Nephron progenitor cell (in vitro differentiated cells): Measurements from ENCODE around the gene RBM27.

Source experiments
- DNase-seq: peaks from one replicate; pipeline ENCODE4 v3.0.0; 2021
- H3K27ac Mint-ChIP-seq: 2 replicates; pipeline ENCODE4 v1.8.0; 2021; ENCODE audit warnings: mild to moderate bottlenecking, moderate library complexity, mixed read lengths
- H3K27me3 Mint-ChIP-seq: 2 replicates; pipeline ENCODE4 v1.8.0; 2021; ENCODE audit warnings: mild to moderate bottlenecking, low read depth, mixed read lengths; ENCODE audit not compliant: poor library complexity
- H3K36me3 Mint-ChIP-seq: 2 replicates; pipeline ENCODE4 v1.8.0; 2021; ENCODE audit warnings: low read depth, mixed read lengths
- H3K4me1 Mint-ChIP-seq: 2 replicates; pipeline ENCODE4 v1.8.0; 2021; ENCODE audit warnings: mixed read lengths
- H3K4me3 Mint-ChIP-seq: 2 replicates; pipeline ENCODE4 v1.8.0; 2021; ENCODE audit warnings: mild to moderate bottlenecking, moderate library complexity, mixed read lengths
- H3K9me3 Mint-ChIP-seq: 2 replicates; pipeline ENCODE4 v1.8.0; 2021; ENCODE audit warnings: mild to moderate bottlenecking, moderate library complexity, mixed read lengths
- TF ChIP-seq, protein P1 (sequence below): fragments of 200-600 bp; sonication (generic); IDR thresholded peaks from 2 replicates; pipeline ENCODE4 v1.5.0; 2021; ENCODE audit warnings: antibody characterized with exemption

RBM27 gene

DNA sequence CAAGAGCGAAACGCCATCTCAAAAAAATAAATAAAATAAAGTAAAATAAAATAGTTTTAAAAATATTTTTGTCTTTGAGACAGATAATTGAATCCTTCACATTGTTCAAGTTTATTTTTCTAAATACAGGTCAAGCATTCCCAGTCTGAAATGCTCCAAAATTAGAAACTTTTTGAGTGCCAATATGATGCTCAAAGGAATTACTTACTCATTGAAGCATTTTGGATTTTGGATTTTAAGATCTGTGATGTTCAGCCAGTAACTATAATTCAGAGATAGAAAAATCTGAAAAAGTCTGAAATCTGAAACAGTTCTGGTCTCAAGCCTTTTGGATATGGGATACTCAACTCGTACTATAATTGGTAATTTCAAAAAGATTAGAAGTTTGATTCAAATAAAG, 39.8 kb downstream of the RBM27 start:
- TF ChIP-seq, protein P1, sequence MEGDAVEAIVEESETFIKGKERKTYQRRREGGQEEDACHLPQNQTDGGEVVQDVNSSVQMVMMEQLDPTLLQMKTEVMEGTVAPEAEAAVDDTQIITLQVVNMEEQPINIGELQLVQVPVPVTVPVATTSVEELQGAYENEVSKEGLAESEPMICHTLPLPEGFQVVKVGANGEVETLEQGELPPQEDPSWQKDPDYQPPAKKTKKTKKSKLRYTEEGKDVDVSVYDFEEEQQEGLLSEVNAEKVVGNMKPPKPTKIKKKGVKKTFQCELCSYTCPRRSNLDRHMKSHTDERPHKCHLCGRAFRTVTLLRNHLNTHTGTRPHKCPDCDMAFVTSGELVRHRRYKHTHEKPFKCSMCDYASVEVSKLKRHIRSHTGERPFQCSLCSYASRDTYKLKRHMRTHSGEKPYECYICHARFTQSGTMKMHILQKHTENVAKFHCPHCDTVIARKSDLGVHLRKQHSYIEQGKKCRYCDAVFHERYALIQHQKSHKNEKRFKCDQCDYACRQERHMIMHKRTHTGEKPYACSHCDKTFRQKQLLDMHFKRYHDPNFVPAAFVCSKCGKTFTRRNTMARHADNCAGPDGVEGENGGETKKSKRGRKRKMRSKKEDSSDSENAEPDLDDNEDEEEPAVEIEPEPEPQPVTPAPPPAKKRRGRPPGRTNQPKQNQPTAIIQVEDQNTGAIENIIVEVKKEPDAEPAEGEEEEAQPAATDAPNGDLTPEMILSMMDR = no peak
- Mint-ChIP-seq H3K4me3 (no peak overlapping the region), H3K27ac (no peak overlapping the region), H3K27me3 (no peaks in the 10 kb centered on the region), H3K36me3 (peaks cover 59% of the 10 kb centered on the region), H3K9me3 (no peaks in the 10 kb centered on the region), H3K4me1 (no peaks in the 10 kb centered on the region)
- DNase-seq = no peak

GRCh38 chr5:146248561-146248960, 45.2 kb downstream of the RBM27 start:
- Mint-ChIP-seq H3K27ac (no peak overlapping the region), H3K4me3 (no peak overlapping the region), H3K27me3 (no peaks in the 10 kb centered on the region), H3K36me3 (peaks cover 54% of the 10 kb centered on the region), H3K9me3 (no peaks in the 10 kb centered on the region), H3K4me1 (no peaks in the 10 kb centered on the region)
- TF ChIP-seq, protein P1 = no peak
- no peak for DNase-seq

DNA sequence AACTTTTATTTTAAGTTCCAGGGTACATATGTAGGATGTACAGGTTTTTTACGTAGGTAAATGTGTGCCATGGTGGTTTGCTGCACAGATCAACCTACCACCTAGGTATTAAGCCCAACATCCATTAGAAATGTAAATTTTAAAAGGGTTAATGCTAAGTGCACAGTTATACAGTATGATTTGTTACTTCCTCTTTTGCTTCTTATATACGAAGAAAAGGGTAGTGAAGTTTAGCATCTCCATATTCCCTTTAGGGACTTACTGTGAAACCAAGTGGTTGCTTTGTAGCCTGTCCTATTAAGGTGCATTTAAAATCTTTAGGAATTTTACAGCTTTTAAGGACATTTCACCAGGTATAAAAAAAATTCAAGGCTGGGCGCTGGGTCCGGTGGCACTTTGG, 46.4 kb downstream of the RBM27 start:
- H3K27ac Mint-ChIP-seq = no peak overlapping the region
- no peaks in the 10 kb centered on the region for H3K4me1 Mint-ChIP-seq
- no peak overlapping the region for H3K4me3 Mint-ChIP-seq
- no peaks in the 10 kb centered on the region for H3K9me3 Mint-ChIP-seq
- H3K27me3 Mint-ChIP-seq = no peaks in the 10 kb centered on the region
- TF ChIP-seq, protein P1 = no peak
- H3K36me3 Mint-ChIP-seq = peaks cover 57% of the 10 kb centered on the region
- no peak for DNase-seq
